ENCODE results near the gene OSMR.

DNA sequence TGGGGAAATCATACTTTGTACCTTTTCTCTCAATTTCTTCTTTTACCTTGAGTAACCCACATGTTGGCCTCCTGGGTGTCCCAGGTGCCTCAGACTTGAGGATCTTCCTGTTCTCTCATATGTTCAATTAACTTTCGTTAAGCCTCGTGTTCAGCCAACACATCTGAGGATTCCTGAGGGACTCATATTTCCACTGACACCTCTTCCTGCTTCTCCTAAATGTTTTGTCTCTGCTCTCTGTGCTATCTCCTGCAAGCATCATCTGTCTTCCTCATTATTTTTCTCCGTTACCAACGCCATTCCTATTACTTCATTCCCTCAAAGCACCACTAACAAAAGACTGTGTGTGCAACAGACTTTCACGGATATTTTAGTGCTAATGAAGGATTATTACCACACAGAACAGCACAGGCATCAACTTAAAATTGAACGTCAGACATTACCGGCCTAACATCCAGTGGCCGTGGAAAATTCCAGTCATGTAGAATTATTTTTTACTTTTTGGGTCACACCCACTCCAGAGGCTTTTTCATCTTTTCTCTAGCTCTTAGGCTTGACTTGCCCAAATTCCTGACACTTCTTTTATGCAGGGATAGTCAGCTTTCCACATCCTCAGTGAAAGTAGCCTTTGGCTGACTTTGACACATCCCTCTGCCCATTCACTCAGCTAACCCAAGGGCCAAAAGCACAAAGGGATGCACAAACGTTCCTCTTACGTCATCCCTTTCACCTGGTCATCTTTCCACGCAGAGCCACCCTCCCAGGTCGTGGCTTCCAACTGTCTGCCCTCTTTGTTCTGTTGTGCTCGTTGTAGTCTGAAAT, 46.0 kb upstream of the OSMR start:
- TF ChIP-seq, protein P1, sequence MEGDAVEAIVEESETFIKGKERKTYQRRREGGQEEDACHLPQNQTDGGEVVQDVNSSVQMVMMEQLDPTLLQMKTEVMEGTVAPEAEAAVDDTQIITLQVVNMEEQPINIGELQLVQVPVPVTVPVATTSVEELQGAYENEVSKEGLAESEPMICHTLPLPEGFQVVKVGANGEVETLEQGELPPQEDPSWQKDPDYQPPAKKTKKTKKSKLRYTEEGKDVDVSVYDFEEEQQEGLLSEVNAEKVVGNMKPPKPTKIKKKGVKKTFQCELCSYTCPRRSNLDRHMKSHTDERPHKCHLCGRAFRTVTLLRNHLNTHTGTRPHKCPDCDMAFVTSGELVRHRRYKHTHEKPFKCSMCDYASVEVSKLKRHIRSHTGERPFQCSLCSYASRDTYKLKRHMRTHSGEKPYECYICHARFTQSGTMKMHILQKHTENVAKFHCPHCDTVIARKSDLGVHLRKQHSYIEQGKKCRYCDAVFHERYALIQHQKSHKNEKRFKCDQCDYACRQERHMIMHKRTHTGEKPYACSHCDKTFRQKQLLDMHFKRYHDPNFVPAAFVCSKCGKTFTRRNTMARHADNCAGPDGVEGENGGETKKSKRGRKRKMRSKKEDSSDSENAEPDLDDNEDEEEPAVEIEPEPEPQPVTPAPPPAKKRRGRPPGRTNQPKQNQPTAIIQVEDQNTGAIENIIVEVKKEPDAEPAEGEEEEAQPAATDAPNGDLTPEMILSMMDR (IDR thresholded peaks at IDR 0.05): no peak
- TF ChIP-seq POLR2A (IDR thresholded peaks at IDR 0.05): no peak

All from Peyer's patch (tissue), 4 donors.